ENCODE data around the gene TTLL10. TPM values are rescaled to one million over a fixed set of nuclear protein-coding genes. Genes with fewer than 3 reads are reported as not detected.
A peak's percentile ranks its signal among the peaks of the same experiment; 100 is the strongest.

Gene TTLL10
- total and polyA plus RNA-seq, 8 donors, result 0.13 to 6.4 (median 0.46) TPM; not detected in 5

DNA sequence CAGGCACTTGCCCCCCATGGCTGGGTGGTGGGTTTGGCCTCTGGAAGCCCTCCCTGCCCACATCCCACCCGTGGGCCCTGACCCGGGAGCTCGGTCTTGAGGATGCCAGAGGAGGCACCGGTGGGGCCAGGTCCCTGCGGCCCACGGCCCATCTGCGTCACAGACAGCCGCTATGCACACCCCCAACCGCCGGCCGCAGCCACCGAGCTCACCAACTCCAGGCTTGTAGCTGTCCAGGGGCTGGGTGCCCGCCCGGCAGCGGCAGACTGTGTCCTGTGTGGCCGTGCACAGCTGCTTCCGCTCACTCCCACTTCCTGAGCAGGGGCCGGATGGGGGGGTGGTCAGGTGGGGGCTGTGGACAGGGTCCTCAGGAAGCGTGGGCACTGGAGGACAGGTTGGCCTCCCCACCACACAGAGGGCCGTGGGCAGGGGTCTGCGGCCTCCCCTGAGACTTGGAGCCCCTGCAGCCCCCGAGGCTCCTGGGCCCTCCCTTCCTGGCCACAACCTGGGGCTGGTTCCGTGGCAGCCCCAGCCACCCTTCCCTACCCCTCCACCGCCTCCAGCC lies 39.2 kb downstream of the TTLL10 start:
- intact Hi-C loops (cut with DNase I; ENCODE audit: low total_unique reads), result no loop called here
- Histone ChIP-seq H3K36me3 (peaks cover 14 to 27% (median 25%) of the 10 kb centered on the region in 4 donors), H3K4me1 (peaks cover 13 to 48% (median 39%) of the 10 kb centered on the region in 4 donors), H3K9me3 (no peaks in the 10 kb centered on the region), H3K27ac (peak overlapping the region in 3 of 5 donors; percentile 47 to 71 (median 47)), H3K4me3 (peak overlapping the region; percentile 19 to 35 (median 24)), H3K27me3 (peaks cover 0 to 26% (median 4%) of the 10 kb centered on the region in 3 donors)
- 42 to 75% (median 65%) methylated on average over 6 to 24 of the region's 24 CpGs for WGBS, 5 donors
- no peak for TF ChIP-seq EP300 (IDR thresholded peaks at IDR 0.05)
- TF ChIP-seq, protein P1, sequence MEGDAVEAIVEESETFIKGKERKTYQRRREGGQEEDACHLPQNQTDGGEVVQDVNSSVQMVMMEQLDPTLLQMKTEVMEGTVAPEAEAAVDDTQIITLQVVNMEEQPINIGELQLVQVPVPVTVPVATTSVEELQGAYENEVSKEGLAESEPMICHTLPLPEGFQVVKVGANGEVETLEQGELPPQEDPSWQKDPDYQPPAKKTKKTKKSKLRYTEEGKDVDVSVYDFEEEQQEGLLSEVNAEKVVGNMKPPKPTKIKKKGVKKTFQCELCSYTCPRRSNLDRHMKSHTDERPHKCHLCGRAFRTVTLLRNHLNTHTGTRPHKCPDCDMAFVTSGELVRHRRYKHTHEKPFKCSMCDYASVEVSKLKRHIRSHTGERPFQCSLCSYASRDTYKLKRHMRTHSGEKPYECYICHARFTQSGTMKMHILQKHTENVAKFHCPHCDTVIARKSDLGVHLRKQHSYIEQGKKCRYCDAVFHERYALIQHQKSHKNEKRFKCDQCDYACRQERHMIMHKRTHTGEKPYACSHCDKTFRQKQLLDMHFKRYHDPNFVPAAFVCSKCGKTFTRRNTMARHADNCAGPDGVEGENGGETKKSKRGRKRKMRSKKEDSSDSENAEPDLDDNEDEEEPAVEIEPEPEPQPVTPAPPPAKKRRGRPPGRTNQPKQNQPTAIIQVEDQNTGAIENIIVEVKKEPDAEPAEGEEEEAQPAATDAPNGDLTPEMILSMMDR (IDR thresholded peaks at IDR 0.05), result no peak
- peak in 2 of 3 donors; percentile 5 to 24 for TF ChIP-seq POLR2AphosphoS5 (IDR thresholded peaks at IDR 0.05)
- no peak for TF ChIP-seq POLR2A (IDR thresholded peaks at IDR 0.05)
- peak; percentile 53 to 60 for DNase-seq

DNA sequence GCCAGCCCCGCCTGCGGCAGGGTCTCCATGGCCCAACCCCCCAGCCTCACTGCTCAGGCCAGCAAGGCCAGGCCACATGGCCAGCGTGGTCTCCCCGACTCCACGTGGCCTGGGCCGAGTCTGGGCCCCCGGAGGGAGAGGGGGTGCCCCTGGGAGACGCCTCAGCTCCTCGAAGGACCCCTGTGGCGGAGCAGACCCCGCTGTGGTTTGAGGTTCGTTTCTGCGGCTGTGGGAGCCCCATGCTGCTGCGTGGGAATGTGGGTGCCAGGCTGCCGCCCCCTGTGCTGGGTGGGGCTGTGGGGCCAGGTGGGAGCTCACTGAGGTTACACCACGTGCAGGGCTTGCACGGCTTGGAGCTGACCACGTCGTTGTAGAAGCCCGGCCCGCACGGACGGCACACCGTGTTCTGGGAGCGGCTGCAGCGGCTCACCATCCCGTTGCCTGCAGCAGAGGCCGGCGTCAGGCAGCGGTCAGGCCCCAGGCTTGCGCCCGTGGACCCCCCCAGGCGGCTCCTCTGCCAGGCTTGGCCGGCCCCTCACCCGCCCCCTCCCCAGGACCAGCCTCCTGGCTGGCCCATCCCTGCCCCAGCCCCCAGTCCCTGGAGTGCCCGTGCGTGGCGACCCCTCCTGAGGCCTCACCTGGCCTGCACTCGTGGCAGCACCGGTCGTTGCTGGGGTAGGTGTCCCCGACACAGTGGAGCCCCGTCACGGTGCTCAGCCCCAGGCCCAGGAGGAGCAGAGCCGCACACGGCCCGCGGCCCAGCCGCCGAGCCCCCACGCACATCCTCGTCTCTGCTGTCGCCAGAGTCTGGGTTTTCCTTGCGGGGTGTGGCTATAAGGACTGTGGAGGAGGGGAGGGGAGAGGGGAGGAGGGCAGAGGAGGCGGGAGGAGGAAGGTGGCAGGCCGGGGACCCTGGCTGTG lies 39.9 kb downstream of the TTLL10 start, which contains the start of gene TNFRSF4:
Gene TNFRSF4, minus strand, starts transcription at position 809 of the 921 bp plus-strand sequence. Its CDS starts 26 bp downstream, at position 783.
- WGBS, 5 donors, result 23 to 61% (median 39%) methylated on average over 11 to 56 of the region's 56 CpGs
- intact Hi-C loops (cut with DNase I; ENCODE audit: low total_unique reads), result no loop called here
- H3K27me3 ChIP-seq, result peaks cover 0 to 19% (median 0%) of the 10 kb centered on the region in 3 donors
- peaks cover 5 to 41% (median 31%) of the 10 kb centered on the region in 4 donors for H3K4me1 ChIP-seq
- H3K27ac ChIP-seq, result peak within 1 kb of the TSS in 3 of 5 donors; percentile 47 to 71 (median 47)
- no peaks in the 10 kb centered on the region for H3K9me3 ChIP-seq
- peaks cover 21 to 35% (median 33%) of the 10 kb centered on the region in 4 donors for H3K36me3 ChIP-seq
- DNase-seq, result peak in 1 of 2 donors; percentile 61
- TF ChIP-seq POLR2AphosphoS5 (IDR thresholded peaks at IDR 0.05) (no peak), EP300 (IDR thresholded peaks at IDR 0.05) (no peak), POLR2A (IDR thresholded peaks at IDR 0.05) (no peak)
- TF ChIP-seq, protein P1 (IDR thresholded peaks at IDR 0.05), result no peak
- peak within 1 kb of the TSS; percentile 18 to 35 (median 22) for H3K4me3 ChIP-seq

DNA sequence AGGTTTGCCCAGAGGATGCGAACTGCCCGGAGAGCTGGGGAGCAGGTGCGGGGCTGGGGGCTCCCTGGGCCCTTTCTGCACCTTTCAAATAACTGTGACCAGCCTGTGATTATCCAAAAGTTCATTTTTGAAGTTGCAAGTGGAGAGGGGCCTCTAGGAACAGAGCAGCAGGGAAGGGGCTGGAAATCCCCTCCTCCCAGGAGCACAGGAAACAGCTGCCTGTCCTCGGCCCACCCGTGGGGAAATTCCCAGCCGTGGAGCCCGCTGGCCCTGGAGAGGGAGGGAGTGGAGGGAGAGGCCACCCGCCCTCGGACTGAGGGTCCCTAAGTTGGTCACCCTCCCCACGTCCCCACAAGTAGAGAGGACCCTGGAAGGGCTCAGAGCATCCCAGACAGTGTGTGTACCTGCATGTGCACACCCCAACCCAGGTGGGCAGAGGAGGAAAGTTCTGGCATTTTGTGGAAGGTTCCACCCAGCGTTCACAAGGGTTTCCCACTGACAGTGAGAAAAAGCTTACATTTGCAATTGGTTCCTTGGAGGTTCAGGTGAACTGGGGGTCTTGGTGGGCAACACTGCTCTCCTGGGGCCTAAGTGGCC lies 41.5 kb downstream of the TTLL10 start:
- H3K36me3 ChIP-seq, result peaks cover 25 to 51% (median 49%) of the 10 kb centered on the region in 4 donors
- WGBS, 5 donors, result 39 to 55% (median 47%) methylated on average over 9 to 11 of the region's 11 CpGs
- intact Hi-C loops (cut with DNase I; ENCODE audit: low total_unique reads), result no loop called here
- H3K27ac ChIP-seq, result no peak overlapping the region
- peaks cover 4 to 37% (median 25%) of the 10 kb centered on the region in 4 donors for H3K4me1 ChIP-seq
- H3K4me3 ChIP-seq, result no peak overlapping the region
- peaks cover 0 to 13% (median 0%) of the 10 kb centered on the region in 3 donors for H3K27me3 ChIP-seq
- H3K9me3 ChIP-seq, result no peaks in the 10 kb centered on the region
- no peak for DNase-seq
- TF ChIP-seq, protein P1 (IDR thresholded peaks at IDR 0.05), result no peak
- TF ChIP-seq POLR2A (IDR thresholded peaks at IDR 0.05) (no peak), EP300 (IDR thresholded peaks at IDR 0.05) (no peak), POLR2AphosphoS5 (IDR thresholded peaks at IDR 0.05) (no peak)

Data from stomach (tissue), 9 donors.